Measurements from ENCODE around the gene PHLPP1. TPM values are rescaled to one million over a fixed set of nuclear protein-coding genes. Genes with fewer than 3 reads are reported as not detected.

The PHLPP1 gene
- total RNA-seq, 1 experiment from 2014 or later, result 14.1 TPM

GRCh38 chr18:62751977-62752376 lies 36.6 kb downstream of the PHLPP1 start:
- no peak for ATAC-seq

GRCh38 chr18:62754026-62754425 lies 38.7 kb downstream of the PHLPP1 start:
- Histone ChIP-seq H3K9ac (ENCODE audit: low read length) (no peak overlapping the region), H3K9me2 (replicated peaks; ENCODE audit: low read length) (no peaks in the 10 kb centered on the region), H3K4me2 (ENCODE audit: low read length) (no peak overlapping the region), H3K27ac (ENCODE audit: low read length) (no peak overlapping the region), H3K4me3 (ENCODE audit: low read length) (no peak overlapping the region), H3K36me3 (ENCODE audit: low read depth, low read length) (no peaks in the 10 kb centered on the region), H4K20me1 (ENCODE audit: low read length) (no peaks in the 10 kb centered on the region), H2AFZ (ENCODE audit: low read length) (no peak overlapping the region), H3K9me3 (ENCODE audit: low read length) (no peaks in the 10 kb centered on the region), H3F3A (ENCODE audit: low read length, unreplicated experiment) (no peaks in the 10 kb centered on the region), H3K79me2 (ENCODE audit: low read length) (peaks cover 92% of the 10 kb centered on the region), H3K27me3 (ENCODE audit: low read length) (no peaks in the 10 kb centered on the region), H3K4me1 (ENCODE audit: insufficient read depth, low read length) (peaks cover 40% of the 10 kb centered on the region)
- BruUV-seq (replicated peaks), result no TSS peak
- TF ChIP-seq EZH2phosphoT487 (IDR thresholded peaks at IDR 0.05; ENCODE audit: borderline replicate concordance, low read length) (no peak), CTCF (conservative IDR thresholded peaks at IDR 0.05; ENCODE audit: low read depth, low read length) (no peak), EZH2 (IDR thresholded peaks at IDR 0.05; ENCODE audit: low read length, unreplicated experiment) (no peak)
- intact Hi-C loops (cut with micrococcal nuclease), result no loop called here
- ChIA-PET CTCF (no interaction called here), POLR2A (ENCODE audit: unreplicated experiment) (no interaction called here)
- DNase-seq (no peak), ATAC-seq (no peak)

More at GRCh38 chr18:62751977-62752376, 36.6 kb downstream of the PHLPP1 start:
- 0 out of 2 replicates have a peak, but pooled peaks cover 2% of the 10 kb centered on the region for H4K20me1 ChIP-seq (ENCODE audit: low read length)
- intact Hi-C loops (cut with micrococcal nuclease), result no loop called here
- POLR2A ChIA-PET (ENCODE audit: unreplicated experiment), result no interaction called here
- peaks cover 96% of the 10 kb centered on the region for H3K79me2 ChIP-seq (ENCODE audit: low read length)
- DNase-seq, result no peak
- peaks cover 19% of the 10 kb centered on the region for H3K4me1 ChIP-seq (ENCODE audit: insufficient read depth, low read length)
- no peaks in the 10 kb centered on the region for H3K27me3 ChIP-seq (ENCODE audit: low read length)
- CTCF ChIA-PET, result no interaction called here
- no peak overlapping the region for H3K27ac ChIP-seq (ENCODE audit: low read length)
- no peak overlapping the region for H2AFZ ChIP-seq (ENCODE audit: low read length)
- H3K9me2 ChIP-seq (replicated peaks; ENCODE audit: low read length), result no peaks in the 10 kb centered on the region
- no peaks in the 10 kb centered on the region for H3K9me3 ChIP-seq (ENCODE audit: low read length)
- no peak overlapping the region for H3K9ac ChIP-seq (ENCODE audit: low read length)
- no peak overlapping the region for H3K4me3 ChIP-seq (ENCODE audit: low read length)
- TF ChIP-seq CTCF (conservative IDR thresholded peaks at IDR 0.05; ENCODE audit: low read depth, low read length) (no peak), EZH2phosphoT487 (IDR thresholded peaks at IDR 0.05; ENCODE audit: borderline replicate concordance, low read length) (no peak), EZH2 (IDR thresholded peaks at IDR 0.05; ENCODE audit: low read length, unreplicated experiment) (no peak)
- no TSS peak for BruUV-seq (replicated peaks)
- no peak overlapping the region for H3K4me2 ChIP-seq (ENCODE audit: low read length)
- H3F3A ChIP-seq (ENCODE audit: low read length, unreplicated experiment), result no peaks in the 10 kb centered on the region
- H3K36me3 ChIP-seq (ENCODE audit: low read depth, low read length), result no peaks in the 10 kb centered on the region

- ChIA-PET CTCF (no interaction called here), POLR2A (ENCODE audit: unreplicated experiment) (interaction anchor here (0.6 kb wide), 1 partner anchor 28 kb away, joined by 14 read pairs; no protein-coding TSS in a partner anchor)
- DNase-seq (no peak), ATAC-seq (no peak)
- H3K27me3 ChIP-seq (ENCODE audit: low read length), result no peaks in the 10 kb centered on the region
- H3K79me2 ChIP-seq (ENCODE audit: low read length), result peaks cover 88% of the 10 kb centered on the region
- H4K20me1 ChIP-seq (ENCODE audit: low read length), result no peaks in the 10 kb centered on the region
- peaks cover 3% of the 10 kb centered on the region for H3F3A ChIP-seq (ENCODE audit: low read length, unreplicated experiment)
- no peak for TF ChIP-seq EZH2 (IDR thresholded peaks at IDR 0.05; ENCODE audit: low read length, unreplicated experiment)
- TF ChIP-seq CTCF (conservative IDR thresholded peaks at IDR 0.05; ENCODE audit: low read depth, low read length), result no peak
- TF ChIP-seq EZH2phosphoT487 (IDR thresholded peaks at IDR 0.05; ENCODE audit: borderline replicate concordance, low read length), result no peak
- H3K27ac ChIP-seq (ENCODE audit: low read length), result no peak overlapping the region
- no peak overlapping the region for H3K9ac ChIP-seq (ENCODE audit: low read length)
- intact Hi-C loops (cut with micrococcal nuclease), result no loop called here
- H3K4me3 ChIP-seq (ENCODE audit: low read length), result no peak overlapping the region
- H3K9me2 ChIP-seq (replicated peaks; ENCODE audit: low read length), result no peaks in the 10 kb centered on the region
- peaks cover 53% of the 10 kb centered on the region for H3K4me1 ChIP-seq (ENCODE audit: insufficient read depth, low read length)
- no peaks in the 10 kb centered on the region for H3K36me3 ChIP-seq (ENCODE audit: low read depth, low read length)
- H2AFZ ChIP-seq (ENCODE audit: low read length), result no peak overlapping the region
- BruUV-seq (replicated peaks), result no TSS peak
- H3K9me3 ChIP-seq (ENCODE audit: low read length), result no peaks in the 10 kb centered on the region
- no peak overlapping the region for H3K4me2 ChIP-seq (ENCODE audit: low read length)
Observed at GRCh38 chr18:62755454-62755853, 40.1 kb downstream of the PHLPP1 start.

Data from PC-3 (cell line).